Neuronal stem cell (in vitro differentiated cells): ENCODE data around the gene USE1. TPM values are rescaled to one million over a fixed set of nuclear protein-coding genes. Genes with fewer than 3 reads are reported as not detected.

ENCODE experiments used
- DNase-seq: peaks from one replicate; pipeline ENCODE4 v3.0.0-alpha.2; 2013; ENCODE audit warnings: low spot score
- H2AFZ ChIP-seq: one replicate; pipeline ENCODE4 v1.6.1; 2013; ENCODE audit warnings: mild to moderate bottlenecking, low read length, inconsistent platforms
- H2AK5ac ChIP-seq: 2 replicates; pipeline ENCODE4 v1.6.1; 2013; ENCODE audit warnings: low read depth, mild to moderate bottlenecking, inconsistent platforms, low read length, moderate library complexity, mixed read lengths
- H2BK120ac ChIP-seq: 2 replicates; pipeline ENCODE4 v1.6.1; 2013; ENCODE audit warnings: low read depth, mild to moderate bottlenecking, inconsistent platforms, low read length, moderate library complexity, mixed read lengths
- H2BK12ac ChIP-seq: one replicate; pipeline ENCODE4 v1.6.1; 2013; ENCODE audit warnings: low read length, inconsistent platforms
- H2BK15ac ChIP-seq: 2 replicates; pipeline ENCODE4 v1.6.1; 2013; ENCODE audit warnings: mild to moderate bottlenecking, low read length, inconsistent platforms, mixed read lengths
- H2BK5ac ChIP-seq: one replicate; pipeline ENCODE4 v1.6.1; 2013; ENCODE audit warnings: inconsistent platforms, mild to moderate bottlenecking, low read length, moderate library complexity
- H3K14ac ChIP-seq: one replicate; pipeline ENCODE4 v1.6.1; 2013; ENCODE audit warnings: low read length, inconsistent platforms
- H3K18ac ChIP-seq: 2 replicates; pipeline ENCODE4 v1.6.1; 2013; ENCODE audit warnings: low read length, inconsistent platforms
- H3K23ac ChIP-seq: 2 replicates; pipeline ENCODE4 v1.6.1; 2013; ENCODE audit warnings: low read depth, mild to moderate bottlenecking, mixed read lengths, low read length, inconsistent platforms; ENCODE audit not compliant: poor library complexity
- H3K27ac ChIP-seq: replicated peaks from 3 replicates; pipeline ENCODE4 v1.5.1; 2013; ENCODE audit warnings: low read length, inconsistent platforms
- H3K27me3 ChIP-seq, 3 experiments: 2 replicates each; pipeline ENCODE4 v1.6.1; 2013; ENCODE audit warnings: low read length in 3 of 3, mild to moderate bottlenecking in 2 of 3, inconsistent platforms in 1 of 3, low read depth in 1 of 3, mixed read lengths in 1 of 3, moderate library complexity in 1 of 3; ENCODE audit not compliant: control insufficient read depth in 3 of 3, insufficient read depth in 3 of 3
- H3K36me3 ChIP-seq, 2 donors: replicated peaks in 1 of 2; 2 replicates each; pipeline ENCODE4 v1.6.1; 2013; ENCODE audit warnings: low read length in 2 of 2; ENCODE audit not compliant: control insufficient read depth in 2 of 2, insufficient read depth in 2 of 2
- H3K4ac ChIP-seq: 2 replicates; pipeline ENCODE4 v1.6.1; 2013; ENCODE audit warnings: inconsistent platforms, mild to moderate bottlenecking, low read length, moderate library complexity
- H3K4me1 ChIP-seq, 2 donors: 1 replicate in 1 of 2; 2 replicates in 1 of 2; pipeline ENCODE4 v1.6.1; 2013; ENCODE audit warnings: low read length in 2 of 2, low read depth in 1 of 2; ENCODE audit not compliant: control insufficient read depth in 2 of 2, insufficient read depth in 1 of 2
- H3K4me2 ChIP-seq: one replicate; pipeline ENCODE4 v1.6.1; 2013; ENCODE audit warnings: mild to moderate bottlenecking, low read length, inconsistent platforms; ENCODE audit not compliant: insufficient read depth, poor library complexity, severe bottlenecking
- H3K4me3 ChIP-seq, 2 donors: 2 replicates each; pipeline ENCODE4 v1.5.1; 2013; ENCODE audit warnings: low read length in 2 of 2, mild to moderate bottlenecking in 2 of 2, inconsistent platforms in 1 of 2, moderate library complexity in 1 of 2
- H3K79me1 ChIP-seq: one replicate; pipeline ENCODE4 v1.6.1; 2013; ENCODE audit warnings: low read depth, mild to moderate bottlenecking, inconsistent platforms, low read length, moderate library complexity
- H3K9ac ChIP-seq: one replicate; pipeline ENCODE4 v1.6.1; 2013; ENCODE audit warnings: mild to moderate bottlenecking, low read depth, low read length, inconsistent platforms; ENCODE audit not compliant: poor library complexity
- H3K9me3 ChIP-seq, 2 donors: replicated peaks in 1 of 2; 2 replicates each; pipeline versions ENCODE3 to v1.6.1; 2013; ENCODE audit warnings: low read length in 2 of 2, mild to moderate bottlenecking in 2 of 2, inconsistent platforms in 1 of 2, low read depth in 1 of 2, mixed read lengths in 1 of 2, moderate library complexity in 1 of 2; ENCODE audit not compliant: control insufficient read depth in 2 of 2, insufficient read depth in 1 of 2
- H4K8ac ChIP-seq: one replicate; pipeline ENCODE4 v1.6.1; 2013; ENCODE audit warnings: low read depth, mild to moderate bottlenecking, inconsistent platforms, low read length, moderate library complexity
- H4K91ac ChIP-seq: one replicate; pipeline ENCODE4 v1.6.1; 2013; ENCODE audit warnings: low read length, low read depth, mild to moderate bottlenecking, inconsistent platforms; ENCODE audit not compliant: poor library complexity
- WGBS, 2 donors: extraction: QIAGEN DNeasy Blood & Tissue Kit; methylation state at CpG; one replicate each; pipeline ENCODE4 v1.1.7; 2013; ENCODE audit warnings: missing lambda C conversion rate in 2 of 2, mixed read lengths in 1 of 2; ENCODE audit not compliant: insufficient read length in 2 of 2, insufficient replicate concordance in 1 of 2; ENCODE audit errors: extremely low coverage in 2 of 2; 5-methylcytosine and 5-hydroxymethylcytosine counted together
- polyA plus RNA-seq, 2 experiments: library from polyadenylated mRNA; stranded (reverse); fragments of 200-250 nt; gene quantifications; one replicate each; pipeline ENCODE4 v1.2.3, GENCODE V29; 2013

USE1 gene, protein sequence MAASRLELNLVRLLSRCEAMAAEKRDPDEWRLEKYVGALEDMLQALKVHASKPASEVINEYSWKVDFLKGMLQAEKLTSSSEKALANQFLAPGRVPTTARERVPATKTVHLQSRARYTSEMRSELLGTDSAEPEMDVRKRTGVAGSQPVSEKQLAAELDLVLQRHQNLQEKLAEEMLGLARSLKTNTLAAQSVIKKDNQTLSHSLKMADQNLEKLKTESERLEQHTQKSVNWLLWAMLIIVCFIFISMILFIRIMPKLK
- polyA plus RNA-seq (2013, experiment 1 of 2) = 10.0 TPM
- polyA plus RNA-seq (2013, experiment 2 of 2) = 10.0 TPM

DNA sequence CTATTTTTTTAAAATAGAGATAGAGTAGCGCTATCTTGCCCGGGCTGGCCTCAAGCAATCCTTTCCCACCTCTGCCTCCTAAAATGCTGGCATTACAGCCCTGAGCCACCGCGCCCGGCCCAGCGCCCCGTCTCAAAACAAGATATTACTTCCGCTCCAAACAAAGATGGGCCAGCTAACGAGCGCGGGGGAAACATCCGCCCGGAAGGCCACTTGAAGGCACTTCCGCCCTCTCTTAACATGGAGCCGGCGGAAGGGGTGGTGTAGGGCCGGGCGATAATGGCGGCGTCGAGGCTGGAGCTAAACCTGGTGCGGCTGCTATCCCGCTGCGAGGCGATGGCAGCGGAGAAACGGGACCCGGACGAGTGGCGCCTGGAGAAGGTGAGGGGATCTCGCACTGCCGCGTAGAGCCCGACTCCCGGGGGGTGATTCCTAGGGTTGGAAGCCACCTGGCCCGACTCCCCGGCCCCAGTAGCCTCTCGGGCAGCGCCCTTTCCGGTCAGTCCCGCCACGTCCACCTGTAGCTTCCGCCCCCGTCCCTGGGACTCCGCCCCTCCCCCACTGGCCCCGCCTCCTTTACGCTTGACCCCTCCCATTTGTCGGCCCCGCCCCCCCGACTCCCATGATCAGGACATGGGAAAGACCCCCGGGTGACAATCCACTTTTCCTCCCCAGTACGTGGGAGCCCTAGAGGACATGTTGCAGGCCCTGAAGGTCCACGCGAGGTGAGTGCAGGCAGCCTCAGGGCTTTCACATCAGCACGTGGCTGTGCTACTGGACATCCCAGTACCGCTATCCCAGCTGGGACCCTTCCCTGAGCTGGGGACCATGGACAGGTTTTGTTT lies at the start of gene USE1:
USE1 (plus strand) TSS at position 231 of the 845 bp plus-strand sequence; CDS start at position 280, 49 bp downstream.
- H3K4me2 ChIP-seq = peak within 1 kb of the TSS; percentile 70
- no CpG with 5 or more reads among the region's 56 CpGs for WGBS, 2 donors

DNA sequence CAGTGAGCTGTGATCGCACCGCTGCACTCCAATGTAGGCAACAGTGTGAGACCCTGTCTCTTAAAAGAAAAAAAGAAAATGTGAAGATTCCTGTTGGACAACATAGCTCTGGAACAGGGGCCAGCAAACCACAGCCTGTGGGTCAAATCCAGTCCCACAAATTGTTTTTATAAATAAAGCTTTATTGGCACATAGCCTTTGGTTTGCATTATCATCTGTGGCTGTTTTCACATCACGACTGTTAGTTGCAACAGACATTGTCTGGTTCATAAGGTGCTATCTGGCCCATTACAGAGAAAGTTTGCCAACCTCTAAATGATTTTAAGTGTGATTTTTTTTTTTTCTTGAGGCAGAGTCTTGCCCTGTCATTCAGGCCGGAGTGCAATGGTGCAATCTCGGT lies 49.4 kb upstream of the USE1 start:
- Histone ChIP-seq H3K14ac (no peak overlapping the region), H3K27me3 (no peaks in the 10 kb centered on the region), H4K8ac (no peak overlapping the region), H3K4me3 (no peak overlapping the region), H3K23ac (no peak overlapping the region), H3K9ac (no peak overlapping the region), H3K9me3 (peaks cover 9 to 18% of the 10 kb centered on the region in 2 donors), H3K4ac (no peak overlapping the region), H2BK12ac (no peak overlapping the region), H2BK5ac (no peak overlapping the region), H3K27ac (no peak overlapping the region), H2AFZ (no peak overlapping the region), H3K79me1 (no peaks in the 10 kb centered on the region), H3K36me3 (peaks cover 37 to 93% of the 10 kb centered on the region in 2 donors), H2BK120ac (no peak overlapping the region), H2BK15ac (no peak overlapping the region), H3K18ac (no peak overlapping the region), H3K4me2 (no peak overlapping the region), H3K4me1 (no peaks in the 10 kb centered on the region), H2AK5ac (no peak overlapping the region), H4K91ac (no peak overlapping the region)
- DNase-seq = no peak
- WGBS, 2 donors = no CpG with 5 or more reads among the region's 5 CpGs

More for the DNA sequence above, at the start of gene USE1:
- peak within 1 kb of the TSS; percentile 81 to 95 for H3K4me3 ChIP-seq
- peaks cover 20 to 64% of the 10 kb centered on the region in 2 donors for H3K36me3 ChIP-seq
- H3K27ac ChIP-seq = peak within 1 kb of the TSS; percentile 75
- peak within 1 kb of the TSS; percentile 25 for H3K4ac ChIP-seq
- peak within 1 kb of the TSS; percentile 80 for H4K91ac ChIP-seq
- peak within 1 kb of the TSS; percentile 86 for H2BK15ac ChIP-seq
- H4K8ac ChIP-seq = peak within 1 kb of the TSS; percentile 87
- peak within 1 kb of the TSS; percentile 91 for H3K9ac ChIP-seq
- H3K23ac ChIP-seq = peak within 1 kb of the TSS; percentile 99
- peak within 1 kb of the TSS; percentile 25 for H2BK12ac ChIP-seq
- peak within 1 kb of the TSS; percentile 56 for H2BK5ac ChIP-seq
- H3K18ac ChIP-seq = peak within 1 kb of the TSS; percentile 98
- H3K79me1 ChIP-seq = peaks cover 4% of the 10 kb centered on the region
- peak within 1 kb of the TSS; percentile 94 for H2BK120ac ChIP-seq
- DNase-seq = peak; percentile 81
- no peaks in the 10 kb centered on the region for H3K27me3 ChIP-seq
- peak within 1 kb of the TSS; percentile 1 for H2AK5ac ChIP-seq
- H3K9me3 ChIP-seq = no peaks in the 10 kb centered on the region
- no peak within 1 kb of the TSS for H3K14ac ChIP-seq
- peak within 1 kb of the TSS; percentile 99 for H2AFZ ChIP-seq
- peaks cover 7 to 8% of the 10 kb centered on the region in 2 donors for H3K4me1 ChIP-seq

DNA sequence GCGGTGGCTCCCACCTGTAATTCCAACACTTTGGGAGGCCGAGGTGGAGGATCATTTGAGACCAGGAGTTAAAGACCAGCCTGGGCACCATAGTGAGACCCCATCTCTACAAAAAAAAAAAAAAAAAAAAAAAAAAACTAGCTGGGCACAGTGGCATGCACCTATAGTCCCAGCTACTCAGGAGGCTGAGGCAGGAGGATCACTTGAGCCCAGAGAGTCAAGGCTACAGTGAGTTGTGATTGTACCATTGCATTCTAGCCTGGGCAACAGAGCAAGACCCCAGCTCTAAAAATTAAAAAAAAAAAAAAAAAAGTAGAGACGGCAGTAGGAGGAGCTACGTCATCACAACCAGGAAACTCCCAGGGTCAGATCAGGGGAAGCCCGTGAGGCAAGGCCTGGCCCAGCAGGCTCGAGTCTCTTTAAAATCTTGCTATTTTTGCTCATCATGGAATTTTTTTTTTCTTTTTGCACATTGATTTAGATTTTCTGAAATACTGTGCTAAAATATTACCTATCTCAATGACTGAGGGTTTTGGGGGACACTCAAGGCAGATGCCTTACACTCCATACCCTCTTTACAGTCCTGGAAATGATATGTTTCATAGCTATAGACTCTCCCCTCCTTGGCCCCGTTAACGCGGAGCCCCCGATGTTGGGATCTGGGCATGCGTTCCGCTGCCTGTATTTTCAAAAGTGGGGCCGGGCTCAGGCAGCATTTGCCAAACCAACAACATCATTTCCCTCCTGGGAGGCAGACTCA lies 44.4 kb upstream of the USE1 start:
- no peak overlapping the region for H3K14ac ChIP-seq
- H2BK15ac ChIP-seq = no peak overlapping the region
- H2BK120ac ChIP-seq = no peak overlapping the region
- H4K8ac ChIP-seq = no peak overlapping the region
- no peak overlapping the region for H3K23ac ChIP-seq
- H3K18ac ChIP-seq = no peak overlapping the region
- no peak overlapping the region for H2AFZ ChIP-seq
- H3K27me3 ChIP-seq = no peaks in the 10 kb centered on the region
- no peak overlapping the region for H2BK5ac ChIP-seq
- H3K79me1 ChIP-seq = no peaks in the 10 kb centered on the region
- no peak overlapping the region for H2AK5ac ChIP-seq
- H4K91ac ChIP-seq = no peak overlapping the region
- H3K9ac ChIP-seq = no peak overlapping the region
- DNase-seq = no peak
- WGBS, 2 donors = no CpG with 5 or more reads among the region's 13 CpGs
- H3K27ac ChIP-seq = no peak overlapping the region
- H3K4me3 ChIP-seq = no peak overlapping the region
- no peak overlapping the region for H3K4me2 ChIP-seq
- no peaks in the 10 kb centered on the region for H3K9me3 ChIP-seq
- H3K36me3 ChIP-seq = peaks cover 35 to 95% of the 10 kb centered on the region in 2 donors
- H2BK12ac ChIP-seq = no peak overlapping the region
- no peak overlapping the region for H3K4ac ChIP-seq
- H3K4me1 ChIP-seq = no peaks in the 10 kb centered on the region
